Measurements from ENCODE around the gene RIMKLA.

RIMKLA gene

DNA sequence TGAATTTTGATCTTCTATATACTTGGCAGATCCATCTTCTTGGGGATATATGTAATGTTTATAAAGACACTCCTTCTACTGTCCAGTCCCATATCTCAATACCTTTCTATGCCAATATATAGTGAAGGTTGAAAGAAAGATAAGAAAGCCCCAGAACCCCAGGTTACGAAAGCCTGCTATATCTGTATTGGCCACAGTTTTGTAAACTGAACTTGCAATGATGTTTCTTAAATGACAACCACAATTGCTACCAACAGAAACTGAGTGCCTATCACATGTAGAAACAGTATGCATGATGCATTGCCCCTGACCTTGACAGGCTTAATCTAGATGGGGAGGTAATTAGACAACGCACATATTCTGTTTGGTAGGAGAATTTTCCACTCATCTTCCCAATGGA, 7.8 kb upstream of the RIMKLA start:
- no peak for DNase-seq

DNA sequence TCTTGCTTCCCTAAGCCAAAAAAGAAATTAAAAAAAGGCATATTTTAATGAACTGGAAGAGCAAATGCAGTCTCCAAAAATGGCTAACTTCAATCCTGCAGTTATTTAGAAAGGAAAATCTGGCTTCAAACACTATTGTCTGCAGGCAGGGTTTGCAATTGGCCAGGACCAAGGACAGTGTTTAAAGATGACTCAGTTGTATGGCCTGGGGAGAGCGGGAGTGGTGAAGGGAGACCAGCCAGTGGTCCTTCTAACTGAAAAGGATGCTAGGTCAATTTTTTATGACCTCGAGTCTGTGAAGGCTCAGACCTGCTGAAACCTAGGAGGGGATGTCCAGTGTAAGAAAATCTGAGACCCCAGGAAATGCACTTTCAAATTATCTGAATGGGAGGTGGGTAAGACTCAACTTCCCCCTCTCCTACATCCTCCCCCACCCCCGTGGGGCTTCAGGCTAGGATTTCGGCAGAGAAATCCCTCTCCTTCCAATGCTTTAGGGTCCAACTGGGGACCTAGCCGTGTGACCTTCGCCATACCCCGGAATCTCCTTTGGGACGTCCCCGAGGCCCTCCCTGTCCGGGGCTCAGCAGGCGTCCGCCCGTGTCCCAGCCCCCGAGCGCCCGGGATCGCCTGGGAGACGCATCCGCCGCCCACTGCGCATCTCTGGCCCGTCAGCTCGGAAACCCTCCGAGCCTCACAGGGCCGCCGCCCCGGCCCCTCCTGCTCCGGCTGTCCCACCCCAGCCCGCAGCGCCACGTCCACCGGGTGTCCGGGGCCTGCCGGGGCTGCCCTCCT, 602 bp upstream of the RIMKLA start:
- no peak for DNase-seq

DNA sequence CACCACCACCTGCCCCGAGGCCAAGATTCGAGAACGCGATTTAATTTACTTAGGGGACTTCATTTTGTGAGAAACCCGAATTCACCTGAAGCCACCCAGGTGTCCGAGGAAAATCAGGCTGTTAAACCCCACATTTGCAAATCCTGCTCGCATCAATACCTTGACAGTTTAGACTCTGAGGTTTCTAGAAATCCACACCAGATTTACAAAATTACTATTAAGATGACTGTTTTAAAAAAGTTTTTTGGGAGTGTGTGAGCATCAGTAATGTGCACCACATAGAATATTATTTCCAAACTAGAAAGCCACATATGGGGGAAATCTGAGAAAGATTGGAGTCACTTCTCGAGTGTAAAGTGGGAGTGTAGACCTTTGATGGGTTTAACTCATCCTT, 685 bp downstream of the RIMKLA start:
- no peak for DNase-seq

DNA sequence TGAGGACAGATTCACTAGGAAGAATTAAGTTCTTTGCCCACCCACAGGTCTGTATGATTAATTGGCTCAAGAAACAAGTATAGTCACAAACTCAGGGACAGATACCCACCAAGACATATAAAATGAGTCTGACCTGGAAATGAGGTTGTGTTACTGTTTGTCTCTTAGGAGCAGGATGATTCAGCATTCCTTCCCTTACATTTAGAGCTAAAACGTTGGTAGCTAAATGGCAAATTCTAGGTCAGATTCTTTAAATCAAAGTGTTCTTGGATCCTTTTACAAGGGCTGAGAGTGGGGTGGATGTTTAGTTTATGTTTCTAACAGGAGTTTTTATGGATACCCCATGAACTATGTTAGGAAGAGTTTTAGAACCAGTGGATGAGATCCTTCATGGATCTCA, 4.7 kb downstream of the RIMKLA start:
- no peak for DNase-seq

DNA sequence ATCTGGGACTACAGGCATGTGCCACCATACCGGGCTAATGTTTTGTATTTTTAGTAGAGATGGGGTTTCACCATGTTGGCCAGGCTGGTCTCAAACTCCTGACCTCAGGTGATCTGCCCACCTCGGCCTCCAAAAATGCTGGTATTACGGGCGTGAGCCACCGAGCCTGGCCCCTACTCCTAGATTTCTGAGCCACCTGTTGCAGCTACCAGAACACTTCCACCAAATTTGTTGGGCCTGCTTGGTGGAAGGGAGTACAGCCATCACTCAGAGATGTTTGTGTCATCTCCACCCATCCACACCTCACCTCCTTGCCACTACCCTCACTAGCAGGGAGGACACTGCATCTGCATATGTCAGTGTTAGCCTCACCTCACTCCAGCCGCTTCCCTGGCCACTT, 5.5 kb downstream of the RIMKLA start:
- DNase-seq, result no peak

DNA sequence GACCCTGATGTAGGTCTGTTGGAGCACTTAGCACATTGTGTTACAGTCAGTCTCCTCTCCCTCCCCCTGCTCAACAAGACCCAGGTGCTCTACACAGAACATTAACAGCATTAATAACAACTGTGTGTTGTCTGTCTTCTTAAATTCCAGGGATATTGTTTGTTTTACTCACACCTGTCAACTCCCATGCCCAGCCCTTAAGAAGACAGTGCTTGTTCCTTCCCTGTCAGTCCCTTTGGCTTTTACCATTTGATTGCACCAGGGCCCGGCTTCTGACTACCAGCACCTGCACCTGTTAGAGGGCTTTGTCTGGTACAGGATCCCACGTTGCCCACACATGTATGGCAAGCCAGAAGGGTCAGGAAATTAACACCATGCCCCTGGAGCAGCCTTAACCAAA, 11.7 kb downstream of the RIMKLA start:
- DNase-seq, result no peak

DNA sequence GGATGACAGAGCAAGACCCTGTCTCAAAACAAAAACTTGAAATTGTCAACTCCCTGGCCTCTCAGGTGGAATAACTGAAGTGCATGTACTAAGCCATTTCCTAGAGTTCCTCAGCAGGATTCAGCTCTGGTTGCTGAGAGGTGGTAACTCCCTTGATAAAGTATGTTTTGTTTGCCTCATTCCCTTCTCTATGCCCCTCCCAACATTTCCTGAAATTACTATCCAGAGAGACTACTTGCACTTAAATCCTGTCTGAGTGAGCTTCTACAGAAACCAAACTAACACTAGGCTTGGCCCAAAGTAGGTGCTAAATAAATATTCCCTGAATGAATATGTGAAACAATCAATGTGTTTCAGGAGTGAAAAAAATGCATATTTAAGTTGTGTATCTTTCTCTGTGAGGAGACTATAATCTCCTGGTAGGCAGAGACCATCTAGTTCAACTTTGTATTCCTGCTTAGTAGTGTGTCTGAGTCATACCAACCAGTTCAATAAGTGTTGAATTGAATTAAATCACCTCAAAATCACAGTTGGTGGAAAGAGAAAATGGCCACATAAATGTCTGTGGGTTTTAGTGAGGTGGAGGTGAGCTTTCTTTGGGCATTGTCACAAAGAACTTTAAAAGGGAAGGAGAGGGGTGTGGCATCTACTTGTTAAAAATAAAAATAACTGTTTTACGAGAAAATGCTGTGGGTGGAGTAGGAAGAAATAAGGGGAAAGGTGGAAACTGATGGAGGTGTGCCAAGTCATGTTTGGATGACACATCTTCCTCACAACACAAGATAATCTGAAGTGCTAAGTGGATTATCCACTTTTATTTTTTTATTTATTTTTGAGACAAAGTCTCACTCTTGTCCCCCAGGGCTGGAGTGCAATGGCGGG, 12.6 kb downstream of the RIMKLA start:
- no peak for DNase-seq

DNA sequence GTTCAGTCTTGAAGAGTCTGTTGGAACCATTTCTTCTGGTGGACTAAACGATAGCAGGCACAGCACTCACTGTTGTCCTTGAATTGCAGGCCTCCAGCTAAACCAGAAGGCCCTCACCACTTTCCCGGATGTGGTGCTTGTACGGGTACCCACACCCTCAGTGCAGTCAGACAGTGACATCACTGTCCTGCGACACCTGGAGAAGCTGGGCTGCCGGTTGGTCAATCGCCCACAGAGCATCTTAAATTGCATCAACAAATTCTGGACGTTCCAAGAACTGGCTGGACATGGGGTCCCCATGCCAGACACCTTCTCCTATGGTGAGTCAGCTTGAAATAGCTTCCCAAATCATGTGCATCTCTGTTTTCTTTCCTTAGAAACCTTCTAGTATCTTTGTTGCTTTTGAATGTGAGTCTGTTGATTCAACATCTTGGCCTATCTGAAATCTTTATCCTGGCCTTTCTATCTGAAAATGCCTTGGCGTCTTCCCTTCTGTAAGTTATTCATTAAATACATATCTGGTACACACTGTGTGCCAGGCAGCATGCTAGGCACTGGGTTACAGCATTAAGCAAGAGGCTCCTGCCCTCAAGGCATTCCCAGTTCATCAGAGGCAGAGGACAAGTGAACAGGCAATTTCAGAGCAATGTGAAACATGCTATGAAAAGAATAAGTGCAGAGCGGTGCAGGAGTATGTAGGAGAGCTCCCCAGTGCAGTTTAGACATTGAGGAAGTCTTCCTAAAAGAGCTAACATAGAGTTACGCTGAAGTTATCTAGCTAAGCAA, 18.9 kb downstream of the RIMKLA start:
- no peak for DNase-seq

DNA sequence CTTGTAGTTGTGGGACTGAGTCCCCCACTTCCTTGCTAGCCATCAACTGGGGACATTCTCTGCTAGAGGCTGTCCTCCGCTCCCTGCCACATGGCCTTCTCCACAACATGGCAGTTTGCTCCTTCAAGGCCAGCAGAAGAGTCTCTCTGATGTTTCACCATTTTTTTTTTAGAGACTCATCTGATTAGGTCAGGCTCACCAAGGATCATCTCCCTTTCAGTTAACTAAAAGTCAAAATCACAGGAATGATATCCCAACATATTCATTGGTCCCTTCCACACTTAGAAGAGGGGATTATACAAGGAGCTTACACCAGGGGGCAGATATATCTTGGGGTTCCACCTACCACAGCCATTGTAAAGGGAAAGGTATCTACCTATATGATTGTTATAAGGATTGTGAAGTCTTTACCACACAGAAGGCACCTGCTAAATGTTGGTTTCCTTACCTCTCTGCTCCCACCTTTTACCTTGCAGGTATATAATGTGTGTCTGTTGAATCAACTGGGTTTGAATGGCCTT, 23.3 kb downstream of the RIMKLA start:
- DNase-seq, result no peak

DNA sequence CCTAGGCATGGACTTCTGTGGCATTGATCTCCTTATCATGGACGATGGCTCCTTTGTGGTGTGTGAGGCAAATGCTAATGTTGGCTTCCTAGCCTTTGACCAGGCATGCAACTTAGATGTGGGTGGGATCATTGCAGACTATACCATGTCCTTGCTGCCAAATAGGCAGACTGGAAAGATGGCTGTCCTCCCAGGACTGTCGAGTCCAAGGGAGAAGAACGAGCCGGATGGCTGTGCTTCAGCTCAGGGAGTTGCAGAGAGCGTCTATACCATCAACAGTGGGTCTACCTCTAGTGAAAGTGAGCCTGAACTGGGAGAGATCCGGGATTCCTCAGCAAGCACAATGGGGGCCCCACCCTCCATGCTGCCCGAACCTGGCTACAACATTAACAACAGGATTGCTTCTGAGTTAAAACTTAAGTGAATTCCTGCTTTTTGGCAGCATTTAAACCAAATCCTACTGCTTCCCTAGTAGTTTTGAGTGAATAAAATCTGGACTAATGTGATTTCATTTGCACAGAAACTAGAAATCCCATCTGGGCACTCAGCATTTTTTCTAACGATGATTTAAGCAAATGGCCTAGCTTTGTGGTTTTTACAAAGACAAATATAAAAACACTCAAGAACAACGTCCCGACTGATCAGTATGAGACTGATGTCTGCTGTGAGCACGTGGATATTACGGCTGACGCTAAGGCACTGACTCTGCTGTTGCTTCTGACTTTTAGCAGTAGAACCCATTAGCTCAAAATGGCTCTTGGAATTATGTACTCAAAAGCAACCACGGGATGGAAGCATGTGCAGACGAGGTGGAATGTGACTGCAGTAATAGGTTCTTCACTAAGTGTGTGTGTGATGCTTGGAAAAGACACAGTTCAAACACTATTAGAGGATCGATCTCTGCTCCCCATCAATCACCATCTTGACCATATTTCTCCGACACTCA, 34.2 kb downstream of the RIMKLA start:
- DNase-seq, result no peak

DNA sequence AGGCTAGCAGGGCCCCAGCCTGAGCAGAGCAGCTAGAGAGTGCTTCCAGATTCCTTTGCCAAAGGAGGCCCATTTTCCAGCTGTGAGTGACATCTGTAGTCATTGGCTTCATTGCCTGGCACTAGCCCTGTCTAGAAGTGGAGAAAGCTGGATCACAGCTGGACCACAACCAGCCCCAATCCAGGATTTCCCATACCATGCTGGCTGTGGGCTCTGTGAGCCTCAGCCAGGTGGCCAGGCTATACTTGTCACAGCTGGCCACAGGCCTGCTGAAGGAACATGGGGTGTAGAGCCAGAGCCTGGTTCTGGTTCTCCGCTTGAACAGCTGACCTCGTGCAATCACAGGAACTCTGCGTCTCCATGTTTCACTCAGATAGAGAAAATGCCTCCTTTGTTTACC, 36.6 kb downstream of the RIMKLA start:
- no peak for DNase-seq

DNA sequence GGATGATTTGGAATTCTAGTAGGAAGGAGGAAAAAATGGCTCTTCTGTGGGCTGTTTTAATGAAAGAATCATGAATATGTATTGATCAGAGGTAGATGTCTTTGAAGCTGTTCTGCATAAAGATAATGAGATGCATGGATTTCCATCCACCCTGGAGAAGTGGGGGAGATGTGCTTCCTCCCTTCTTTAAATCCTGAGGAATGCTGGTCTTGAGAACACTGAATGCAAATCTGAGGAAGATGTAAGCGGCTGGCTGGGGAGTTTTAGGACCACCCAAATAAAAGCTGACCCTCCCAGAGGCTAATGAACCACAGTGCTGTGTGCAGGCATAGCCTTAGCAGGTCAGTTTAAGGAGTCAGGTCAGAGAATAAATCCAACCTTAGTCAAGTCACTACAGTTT, 37.9 kb downstream of the RIMKLA start:
- DNase-seq, result no peak

DNA sequence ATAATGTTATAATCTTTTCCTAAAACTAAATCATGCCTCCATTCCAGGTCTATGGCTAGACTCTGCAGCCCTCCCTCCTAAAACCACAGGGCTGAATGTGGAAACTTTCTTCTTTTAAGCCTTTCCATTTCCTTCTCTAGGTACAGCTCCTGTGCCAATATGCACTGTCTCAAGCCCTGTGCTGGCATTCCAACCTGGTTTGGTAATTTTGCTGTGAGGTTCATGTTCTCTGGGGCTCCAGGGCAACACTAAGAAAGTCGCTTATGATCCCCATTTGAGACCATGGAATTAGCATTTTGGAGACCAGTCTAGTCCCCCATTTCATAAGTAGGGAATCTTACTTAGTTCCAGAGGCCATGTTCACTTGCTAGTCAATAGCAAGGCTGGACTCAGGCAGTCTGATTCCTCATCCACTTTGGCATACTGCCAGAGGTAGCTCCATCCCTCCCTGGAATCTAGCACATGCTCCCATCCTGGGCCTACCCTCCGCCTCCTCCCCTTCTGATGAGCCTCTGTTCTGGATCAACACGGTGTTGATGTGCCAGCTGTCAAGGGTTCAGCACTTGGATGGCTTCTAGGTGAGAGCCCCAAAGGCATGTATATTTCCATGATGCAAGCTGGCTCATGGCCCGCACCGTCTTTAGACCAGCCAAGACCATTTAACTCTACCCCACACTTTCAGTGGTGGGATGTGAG, 38.7 kb downstream of the RIMKLA start:
- no peak for DNase-seq

DNA sequence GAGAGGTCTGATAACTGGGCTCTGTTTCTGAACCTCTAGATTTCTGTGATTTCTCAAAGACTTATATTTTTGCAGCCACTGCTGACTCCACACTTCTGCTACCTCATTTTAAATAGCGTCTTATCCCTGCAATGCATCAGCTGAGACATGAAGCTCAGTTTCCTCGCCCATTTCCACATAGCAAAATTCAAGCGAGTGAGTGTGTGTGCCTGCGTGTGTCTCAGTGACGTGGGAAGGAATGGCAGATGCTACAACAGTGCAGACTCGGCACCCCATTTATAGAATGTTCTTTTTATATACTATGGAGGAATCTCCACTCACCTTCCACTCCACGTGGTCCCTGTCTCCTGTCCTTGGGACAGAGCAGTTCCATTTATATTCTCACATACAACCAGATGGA, 39.5 kb downstream of the RIMKLA start:
- no peak for DNase-seq

DNA sequence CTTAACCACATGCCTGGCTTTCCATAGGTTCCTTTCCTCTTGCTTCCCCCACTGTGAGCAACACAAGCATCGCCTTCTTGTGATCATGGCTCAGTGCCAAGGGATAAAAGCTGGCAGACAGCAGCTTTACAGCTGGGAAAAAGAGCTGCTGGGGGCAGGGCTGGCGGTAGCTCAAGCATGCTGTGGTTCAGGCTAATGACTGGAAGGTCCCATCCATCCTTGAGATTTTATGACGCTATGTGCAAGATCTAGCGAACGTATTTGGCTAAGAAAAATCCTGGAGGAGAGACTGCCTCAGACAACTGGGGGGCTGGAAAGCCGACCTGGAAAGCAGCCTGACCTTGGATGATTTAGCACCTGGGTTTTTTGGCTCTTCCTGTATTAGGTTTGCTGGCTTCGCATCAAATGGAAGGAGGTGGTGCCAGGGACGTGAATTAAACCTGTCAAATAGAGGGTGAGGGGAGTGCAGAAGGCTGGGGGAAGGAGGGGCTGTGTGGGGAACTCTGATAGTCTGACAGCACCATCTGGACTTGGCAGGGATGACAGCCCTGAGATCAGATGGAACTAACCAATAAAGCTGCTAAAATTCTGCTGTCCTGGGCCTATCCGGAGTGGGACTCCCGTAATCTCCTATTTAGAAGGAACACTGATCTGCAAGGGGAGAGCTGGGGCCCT, 40.5 kb downstream of the RIMKLA start:
- DNase-seq, result no peak

DNA sequence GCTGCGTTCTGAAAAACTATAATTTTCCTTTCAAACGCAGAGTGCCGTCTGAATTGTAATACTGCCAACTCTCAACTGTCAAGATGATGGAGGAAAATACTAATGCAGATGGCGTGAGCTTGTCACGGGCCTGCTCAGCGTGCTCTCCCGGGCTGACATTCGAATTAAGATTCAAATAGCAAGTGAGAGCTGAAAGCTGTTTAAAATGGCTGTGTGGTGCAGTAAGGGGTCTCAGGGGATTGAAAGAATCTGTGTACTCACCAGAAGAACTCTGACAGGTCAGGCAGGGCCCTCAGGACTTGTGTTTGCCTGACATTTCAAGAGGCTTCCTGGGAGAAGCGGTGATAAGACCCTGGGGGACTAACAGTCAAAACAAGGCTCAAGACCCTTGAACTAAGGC, 42.1 kb downstream of the RIMKLA start:
- no peak for DNase-seq

DNA sequence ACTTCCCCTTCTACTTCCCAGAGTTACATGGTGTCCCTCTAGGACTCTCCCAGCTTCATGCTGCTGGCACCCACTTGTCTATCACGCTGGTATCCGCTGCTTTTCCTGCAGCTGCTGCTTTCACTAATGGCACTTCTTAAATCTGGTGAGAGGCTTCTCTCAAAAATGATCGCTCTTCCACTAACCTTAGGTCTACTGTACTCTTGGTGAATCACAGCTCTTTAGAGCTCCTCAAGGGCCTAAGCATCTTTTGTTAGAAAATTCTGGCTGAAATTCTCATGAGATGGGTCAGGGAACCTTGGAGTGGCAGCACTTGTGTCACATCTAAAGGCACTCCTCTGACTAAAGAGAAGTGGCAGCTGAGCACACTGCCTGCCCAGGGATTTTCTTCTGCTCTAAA, 43.1 kb downstream of the RIMKLA start:
- no peak for DNase-seq

DNA sequence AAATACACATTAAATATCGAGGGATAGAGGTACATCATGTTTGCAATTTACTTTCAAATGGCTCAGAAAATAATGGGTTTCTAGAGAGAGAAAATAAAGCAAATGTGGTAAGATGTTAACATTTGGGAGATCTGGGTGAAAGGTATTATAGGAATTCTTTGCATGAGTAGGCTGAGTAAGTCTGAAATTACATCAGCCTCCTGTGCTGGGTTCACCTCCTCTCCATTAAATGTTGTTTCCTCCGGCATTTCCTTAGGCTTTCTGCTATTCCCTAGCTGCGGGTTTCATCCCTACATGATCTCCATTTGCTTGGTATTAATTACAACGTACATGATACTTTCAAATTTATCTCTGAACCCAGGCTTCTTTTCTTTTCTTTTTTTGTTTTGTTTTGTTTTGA, 43.6 kb downstream of the RIMKLA start:
- no peak for DNase-seq

DNA sequence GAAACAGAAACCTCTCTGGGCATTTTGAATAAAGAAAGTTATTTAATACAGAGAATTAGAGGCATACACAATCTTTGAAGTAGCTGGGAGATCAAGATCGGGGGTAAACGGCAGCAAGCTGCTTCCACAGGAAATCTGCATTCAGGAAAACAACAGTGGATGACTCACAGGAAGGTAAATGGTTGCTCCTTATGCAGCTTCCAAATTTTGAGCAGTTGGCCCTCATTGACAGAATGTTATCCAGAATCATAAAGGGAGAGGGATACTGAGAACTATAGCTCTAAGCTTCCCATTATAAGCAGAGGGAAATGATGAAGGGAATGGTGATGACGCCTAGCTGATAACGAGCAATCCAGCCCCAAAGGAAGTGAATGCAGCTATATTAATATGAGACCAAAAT, 46.6 kb downstream of the RIMKLA start:
- no peak for DNase-seq

DNA sequence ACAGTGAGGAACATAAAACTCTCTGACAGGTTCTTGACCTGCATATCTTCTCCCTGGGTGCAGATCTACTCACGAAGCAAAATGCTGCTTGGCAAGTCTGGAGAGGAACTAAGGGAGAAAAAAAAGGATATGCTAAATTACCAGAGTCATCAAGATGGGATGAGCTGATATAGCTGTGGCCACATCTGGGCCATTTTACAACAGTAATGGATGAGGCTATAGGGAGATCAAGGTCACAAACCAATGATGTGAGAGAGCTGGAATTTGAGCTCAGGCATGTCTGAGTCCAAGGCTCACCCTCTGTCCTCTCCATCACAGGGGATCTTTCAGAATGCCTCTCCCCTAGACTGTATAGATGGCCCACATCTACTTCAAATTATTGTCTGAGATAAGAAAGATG, 49.0 kb downstream of the RIMKLA start:
- DNase-seq, result no peak
